ENCODE results near the gene PITPNC1. TPM values are rescaled to one million over a fixed set of nuclear protein-coding genes. Genes with fewer than 3 reads are reported as not detected.

PITPNC1 gene
- total RNA-seq, 1 experiment from 2014 or later, result 4.2 TPM

- DNase-seq, result no peak
- ChIA-PET POLR2A (no interaction called here), CTCF (interaction anchor here (0.6 to 1.2 kb wide), 8 partner anchors 8 to 322 kb away, joined by 3 to 7 read pairs (median 4); no protein-coding TSS in a partner anchor)
- intact Hi-C loops (cut with micrococcal nuclease; ENCODE audit: unreplicated experiment), result no loop called here
- H3K27me3 ChIP-seq (replicated peaks; ENCODE audit: control insufficient read depth, insufficient read depth, low read length), result no peaks in the 10 kb centered on the region
- H3K4me1 ChIP-seq, result 0 out of 2 replicates have a peak, but pooled peaks cover 8% of the 10 kb centered on the region
- TF ChIP-seq CTCF (IDR thresholded peaks at IDR 0.05; ENCODE audit: insufficient read depth in 1 of 2, low read depth in 1 of 2, low read length in 1 of 2, severe bottlenecking in 1 of 2, unreplicated experiment in 1 of 2), result no peak
- H3K27me3 Mint-ChIP-seq (ENCODE audit: insufficient read depth, unreplicated experiment), result peaks cover 3% of the 10 kb centered on the region
- H3K9me3 Mint-ChIP-seq (ENCODE audit: unreplicated experiment), result no peaks in the 10 kb centered on the region
- H3K4me3 ChIP-seq (ENCODE audit: low read depth, low read length), result no peak overlapping the region
- peaks cover 9% of the 10 kb centered on the region for H3K4me1 Mint-ChIP-seq (ENCODE audit: low read depth, unreplicated experiment)
- no peaks in the 10 kb centered on the region for H3K9me3 ChIP-seq
- no peaks in the 10 kb centered on the region for H3K36me3 ChIP-seq (ENCODE audit: control insufficient read depth, insufficient read depth, low read length)
- H3K36me3 Mint-ChIP-seq (ENCODE audit: insufficient read depth, unreplicated experiment), result peaks cover 6% of the 10 kb centered on the region
- BruUV-seq (replicated peaks), result no TSS peak
- H3K4me3 Mint-ChIP-seq (ENCODE audit: unreplicated experiment), result peak overlapping the region; percentile 22
- no peak overlapping the region for H3K27ac Mint-ChIP-seq (ENCODE audit: unreplicated experiment)
Observed at GRCh38 chr17:67375054-67375427, 2.0 kb upstream of the PITPNC1 start.

- DNase-seq, result no peak
- no peak overlapping the region for H3K27ac Mint-ChIP-seq (ENCODE audit: unreplicated experiment)
- ChIA-PET CTCF (interaction anchor here (0.6 kb wide), 2 partner anchors 151 to 315 kb away, joined by 3 to 4 read pairs; no protein-coding TSS in a partner anchor), POLR2A (no interaction called here)
- no peak overlapping the region for H3K4me3 Mint-ChIP-seq (ENCODE audit: unreplicated experiment)
- intact Hi-C loops (cut with micrococcal nuclease; ENCODE audit: unreplicated experiment), result no loop called here
- Histone ChIP-seq H3K4me1 (0 out of 2 replicates have a peak, but pooled peaks cover 8% of the 10 kb centered on the region), H3K9me3 (no peaks in the 10 kb centered on the region), H3K36me3 (ENCODE audit: control insufficient read depth, insufficient read depth, low read length) (no peaks in the 10 kb centered on the region), H3K4me3 (ENCODE audit: low read depth, low read length) (no peak overlapping the region), H3K27me3 (replicated peaks; ENCODE audit: control insufficient read depth, insufficient read depth, low read length) (no peaks in the 10 kb centered on the region)
- H3K4me1 Mint-ChIP-seq (ENCODE audit: low read depth, unreplicated experiment), result peaks cover 9% of the 10 kb centered on the region
- no peak for TF ChIP-seq CTCF (IDR thresholded peaks at IDR 0.05; ENCODE audit: insufficient read depth in 1 of 2, low read depth in 1 of 2, low read length in 1 of 2, severe bottlenecking in 1 of 2, unreplicated experiment in 1 of 2)
- peaks cover 6% of the 10 kb centered on the region for H3K36me3 Mint-ChIP-seq (ENCODE audit: insufficient read depth, unreplicated experiment)
- H3K27me3 Mint-ChIP-seq (ENCODE audit: insufficient read depth, unreplicated experiment), result peaks cover 3% of the 10 kb centered on the region
- no TSS peak for BruUV-seq (replicated peaks)
- H3K9me3 Mint-ChIP-seq (ENCODE audit: unreplicated experiment), result no peaks in the 10 kb centered on the region
Observed at GRCh38 chr17:67375716-67376115, 1.4 kb upstream of the PITPNC1 start.

GRCh38 chr17:67376415-67376736, 705 bp upstream of the PITPNC1 start:
- no peaks in the 10 kb centered on the region for H3K36me3 ChIP-seq (ENCODE audit: control insufficient read depth, insufficient read depth, low read length)
- CTCF ChIA-PET, result interaction anchor here (0.6 kb wide), 2 partner anchors 151 to 314 kb away, joined by 3 to 4 read pairs; no protein-coding TSS in a partner anchor
- H3K4me1 ChIP-seq, result 0 out of 2 replicates have a peak, but pooled peaks cover 8% of the 10 kb centered on the region
- Mint-ChIP-seq H3K27me3 (ENCODE audit: insufficient read depth, unreplicated experiment) (peaks cover 3% of the 10 kb centered on the region), H3K9me3 (ENCODE audit: unreplicated experiment) (no peaks in the 10 kb centered on the region), H3K4me3 (ENCODE audit: unreplicated experiment) (peak overlapping the region; percentile 72), H3K36me3 (ENCODE audit: insufficient read depth, unreplicated experiment) (peaks cover 6% of the 10 kb centered on the region), H3K4me1 (ENCODE audit: low read depth, unreplicated experiment) (peaks cover 9% of the 10 kb centered on the region), H3K27ac (ENCODE audit: unreplicated experiment) (no peak overlapping the region)
- peak overlapping the region; percentile 81 for H3K4me3 ChIP-seq (ENCODE audit: low read depth, low read length)
- DNase-seq, result no peak
- intact Hi-C loops (cut with micrococcal nuclease; ENCODE audit: unreplicated experiment), result no loop called here
- no peaks in the 10 kb centered on the region for H3K9me3 ChIP-seq
- H3K27me3 ChIP-seq (replicated peaks; ENCODE audit: control insufficient read depth, insufficient read depth, low read length), result no peaks in the 10 kb centered on the region
- no TSS peak for BruUV-seq (replicated peaks)
- POLR2A ChIA-PET, result no interaction called here
- TF ChIP-seq CTCF (IDR thresholded peaks at IDR 0.05; ENCODE audit: insufficient read depth in 1 of 2, low read depth in 1 of 2, low read length in 1 of 2, severe bottlenecking in 1 of 2, unreplicated experiment in 1 of 2), result no peak
